ENCODE results near the gene EFNA1. TPM values are rescaled to one million over a fixed set of nuclear protein-coding genes. Genes with fewer than 3 reads are reported as not detected.
"Not testable (repeated sequence)": the region's sequence is repeated elsewhere in the genome, so short reads cannot be mapped to it uniquely, and the experiment has no call there.

The EFNA1 gene
- total and polyA plus RNA-seq, 2 of the 13 experiments (the other 11 are each of a cell fraction or from before 2014, with no cell fraction given), result 81.8 to 874 TPM

DNA sequence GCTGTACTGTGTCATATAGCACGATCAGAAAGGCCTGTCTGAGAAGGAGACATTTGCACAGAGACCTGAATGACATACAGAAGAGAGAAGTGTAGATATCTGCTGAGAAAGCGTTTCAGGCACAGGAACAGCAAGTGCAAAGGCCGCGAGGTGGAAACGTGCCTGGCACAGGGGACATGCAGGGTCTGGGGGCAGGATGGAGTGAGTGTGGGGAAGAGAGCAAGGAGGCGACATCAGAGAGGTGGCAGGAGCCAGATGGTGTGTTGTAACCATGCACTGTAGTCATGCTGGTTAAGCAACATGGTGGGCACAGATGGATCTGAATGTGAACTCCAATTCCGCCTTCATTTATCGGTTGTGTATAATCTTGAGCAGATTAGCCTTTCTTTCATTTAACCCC, 32.5 kb downstream of the EFNA1 start:
- POLR2A ChIA-PET, result no interaction called here
- H3K9ac ChIP-seq (ENCODE audit: insufficient read depth, low read depth, low read length), result no peak overlapping the region
- DNase-seq (ENCODE audit: low spot score), result no peak
- no peak for FAIRE-seq
- no TSS peak for BruUV-seq (replicated peaks)
- H3K27me3 ChIP-seq (ENCODE audit: control insufficient read depth in 1 of 2, insufficient read depth in 2 of 2, low read length in 2 of 2), result no peaks in the 10 kb centered on the region; a peak in 1 of 5 replicates
- no peaks in the 10 kb centered on the region for H4K20me1 ChIP-seq (ENCODE audit: insufficient read depth, low read length)
- WGBS (ENCODE audit: low lambda C conversion rate), result 41% methylated on average over 8 of the region's 8 CpGs
- intact Hi-C loops (cut with micrococcal nuclease; ENCODE audit: unreplicated experiment) (no loop called here), in situ Hi-C loops (cut with HindIII; ENCODE audit: extremely low pct_ligation_motif_present, low pct_unique_long_range_greater_than_20kb) (no loop called here)
- H3K4me1 ChIP-seq (ENCODE audit: insufficient read depth, low read length), result peaks cover 17% of the 10 kb centered on the region
- no peak overlapping the region for H2AFZ ChIP-seq (ENCODE audit: low read length)
- H3K79me2 ChIP-seq (ENCODE audit: insufficient read depth, low read length), result no peaks in the 10 kb centered on the region
- H3K27ac ChIP-seq (ENCODE audit: extremely low read length, insufficient read depth, low read length), result no peak overlapping the region
- no peaks in the 10 kb centered on the region for H3K36me3 ChIP-seq (replicated peaks in 1 of 2; ENCODE audit: control insufficient read depth in 1 of 2, insufficient read depth in 2 of 2, low read length in 2 of 2)
- TF ChIP-seq ZSCAN25 (CRISPR knock-in tag; IDR thresholded peaks at IDR 0.05) (no peak), CREB1 (IDR thresholded peaks at IDR 0.05) (no peak), CREB1 (CRISPR knock-in tag; IDR thresholded peaks at IDR 0.05) (no peak), ZNF33A (CRISPR knock-in tag; IDR thresholded peaks at IDR 0.05; ENCODE audit: borderline replicate concordance) (no peak), ZNF644 (CRISPR knock-in tag; IDR thresholded peaks at IDR 0.05; ENCODE audit: low read depth) (no peak)
- TF ChIP-seq, protein P1, sequence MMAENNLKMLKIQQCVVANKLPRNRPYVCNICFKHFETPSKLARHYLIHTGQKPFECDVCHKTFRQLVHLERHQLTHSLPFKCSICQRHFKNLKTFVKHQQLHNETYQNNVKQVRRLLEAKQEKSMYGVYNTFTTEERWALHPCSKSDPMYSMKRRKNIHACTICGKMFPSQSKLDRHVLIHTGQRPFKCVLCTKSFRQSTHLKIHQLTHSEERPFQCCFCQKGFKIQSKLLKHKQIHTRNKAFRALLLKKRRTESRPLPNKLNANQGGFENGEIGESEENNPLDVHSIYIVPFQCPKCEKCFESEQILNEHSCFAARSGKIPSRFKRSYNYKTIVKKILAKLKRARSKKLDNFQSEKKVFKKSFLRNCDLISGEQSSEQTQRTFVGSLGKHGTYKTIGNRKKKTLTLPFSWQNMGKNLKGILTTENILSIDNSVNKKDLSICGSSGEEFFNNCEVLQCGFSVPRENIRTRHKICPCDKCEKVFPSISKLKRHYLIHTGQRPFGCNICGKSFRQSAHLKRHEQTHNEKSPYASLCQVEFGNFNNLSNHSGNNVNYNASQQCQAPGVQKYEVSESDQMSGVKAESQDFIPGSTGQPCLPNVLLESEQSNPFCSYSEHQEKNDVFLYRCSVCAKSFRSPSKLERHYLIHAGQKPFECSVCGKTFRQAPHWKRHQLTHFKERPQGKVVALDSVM (CRISPR knock-in tag; IDR thresholded peaks at IDR 0.05), result no peak
- no peak overlapping the region for H3K4me3 ChIP-seq (replicated peaks in 1 of 3; ENCODE audit: insufficient read depth in 1 of 3, low read depth in 2 of 3, low read length in 3 of 3)
- H3K9me3 ChIP-seq (ENCODE audit: low read length), result no peaks in the 10 kb centered on the region
- ATAC-seq, result no peak
- no peak overlapping the region for H3K4me2 ChIP-seq (ENCODE audit: low read depth, low read length)
- CTCF ChIA-PET (ENCODE audit: low intra/inter-chr PET ratio, low total read pairs), result no interaction called here

DNA sequence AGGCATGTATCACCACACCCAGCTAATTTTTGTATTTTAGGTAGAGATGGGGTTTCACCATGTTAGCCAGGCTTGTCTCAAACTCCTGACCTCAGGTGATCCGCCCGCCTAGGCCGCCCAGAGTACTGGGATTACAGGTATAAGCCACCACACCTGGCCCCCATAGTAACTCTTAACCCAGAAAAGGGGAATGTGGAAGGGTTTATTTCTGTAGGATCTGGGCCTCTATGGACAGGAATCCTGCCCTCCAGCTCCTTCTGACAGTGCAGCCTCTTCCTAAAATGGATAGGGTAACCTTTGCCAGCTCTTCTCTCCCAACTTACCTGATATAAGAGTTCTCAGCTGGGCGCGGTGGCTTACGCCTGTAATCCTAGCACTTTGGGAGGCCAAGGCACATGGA, 35.0 kb downstream of the EFNA1 start:
- ATAC-seq; H3K79me2 ChIP-seq (ENCODE audit: insufficient read depth, low read length); H2AFZ ChIP-seq (ENCODE audit: low read length); H3K27me3 ChIP-seq (ENCODE audit: control insufficient read depth in 1 of 2, insufficient read depth in 2 of 2, low read length in 2 of 2); in situ Hi-C loops (cut with HindIII; ENCODE audit: extremely low pct_ligation_motif_present, low pct_unique_long_range_greater_than_20kb); BruUV-seq (replicated peaks); H3K4me2 ChIP-seq (ENCODE audit: low read depth, low read length); H3K9me3 ChIP-seq (ENCODE audit: low read length); H3K27ac ChIP-seq (ENCODE audit: extremely low read length, insufficient read depth, low read length); POLR2A ChIA-PET; H3K9ac ChIP-seq (ENCODE audit: insufficient read depth, low read depth, low read length); H3K4me3 ChIP-seq (replicated peaks in 1 of 3; ENCODE audit: insufficient read depth in 1 of 3, low read depth in 2 of 3, low read length in 3 of 3); FAIRE-seq; DNase-seq (ENCODE audit: low spot score); H4K20me1 ChIP-seq (ENCODE audit: insufficient read depth, low read length); intact Hi-C loops (cut with micrococcal nuclease; ENCODE audit: unreplicated experiment); CTCF ChIA-PET (ENCODE audit: low intra/inter-chr PET ratio, low total read pairs); H3K36me3 ChIP-seq (replicated peaks in 1 of 2; ENCODE audit: control insufficient read depth in 1 of 2, insufficient read depth in 2 of 2, low read length in 2 of 2): not testable (repeated sequence)
- 77% methylated on average over 6 of the region's 6 CpGs for WGBS (ENCODE audit: low lambda C conversion rate)
- H3K4me1 ChIP-seq (ENCODE audit: insufficient read depth, low read length), result peaks cover 34% of the 10 kb centered on the region

DNA sequence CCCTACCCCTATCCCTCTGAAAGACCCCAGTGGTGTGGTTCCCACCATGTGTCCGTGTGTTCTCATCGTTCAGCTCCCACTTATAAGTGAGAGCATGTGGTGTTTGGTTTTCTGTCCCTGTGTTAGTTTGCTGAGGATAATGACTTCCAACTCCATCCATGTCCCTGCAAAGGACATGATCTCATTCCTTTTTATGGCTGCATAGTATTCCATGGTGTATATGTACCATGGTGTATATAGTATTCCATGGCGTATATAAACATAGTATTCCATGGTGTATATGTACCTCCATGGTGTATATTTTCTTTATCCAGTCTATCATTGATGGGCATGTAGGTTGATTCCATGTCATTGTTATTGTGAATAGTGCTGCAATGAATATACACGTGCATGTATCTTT, 36.1 kb downstream of the EFNA1 start:
- in situ Hi-C loops (cut with HindIII; ENCODE audit: extremely low pct_ligation_motif_present, low pct_unique_long_range_greater_than_20kb); ATAC-seq; H3K4me2 ChIP-seq (ENCODE audit: low read depth, low read length); POLR2A ChIA-PET; CTCF ChIA-PET (ENCODE audit: low intra/inter-chr PET ratio, low total read pairs); DNase-seq (ENCODE audit: low spot score); H3K36me3 ChIP-seq (replicated peaks in 1 of 2; ENCODE audit: control insufficient read depth in 1 of 2, insufficient read depth in 2 of 2, low read length in 2 of 2); H3K79me2 ChIP-seq (ENCODE audit: insufficient read depth, low read length); BruUV-seq (replicated peaks); intact Hi-C loops (cut with micrococcal nuclease; ENCODE audit: unreplicated experiment); H3K27ac ChIP-seq (ENCODE audit: extremely low read length, insufficient read depth, low read length); H3K27me3 ChIP-seq (ENCODE audit: control insufficient read depth in 1 of 2, insufficient read depth in 2 of 2, low read length in 2 of 2); H3K4me3 ChIP-seq (replicated peaks in 1 of 3; ENCODE audit: insufficient read depth in 1 of 3, low read depth in 2 of 3, low read length in 3 of 3); H3K9ac ChIP-seq (ENCODE audit: insufficient read depth, low read depth, low read length); H4K20me1 ChIP-seq (ENCODE audit: insufficient read depth, low read length); H2AFZ ChIP-seq (ENCODE audit: low read length); H3K9me3 ChIP-seq (ENCODE audit: low read length); FAIRE-seq: not testable (repeated sequence)
- H3K4me1 ChIP-seq (ENCODE audit: insufficient read depth, low read length), result peaks cover 39% of the 10 kb centered on the region
- 88% methylated on average over 4 of the region's 4 CpGs for WGBS (ENCODE audit: low lambda C conversion rate)

Data from HepG2 (cell line).